HG02759 (cell line): ENCODE results near the gene CDX1.

Experiments
- ATAC-seq: cut with Tn5 transposase; IDR thresholded peaks from one replicate; pipeline ENCODE4 v1.9.1; 2021; ENCODE audit warnings: mild to moderate bottlenecking, moderate library complexity; ENCODE audit not compliant: unreplicated experiment

Gene CDX1

GRCh38 chr5:150203832-150204589, 37.4 kb downstream of the CDX1 start:
- ATAC-seq: no peak

DNA sequence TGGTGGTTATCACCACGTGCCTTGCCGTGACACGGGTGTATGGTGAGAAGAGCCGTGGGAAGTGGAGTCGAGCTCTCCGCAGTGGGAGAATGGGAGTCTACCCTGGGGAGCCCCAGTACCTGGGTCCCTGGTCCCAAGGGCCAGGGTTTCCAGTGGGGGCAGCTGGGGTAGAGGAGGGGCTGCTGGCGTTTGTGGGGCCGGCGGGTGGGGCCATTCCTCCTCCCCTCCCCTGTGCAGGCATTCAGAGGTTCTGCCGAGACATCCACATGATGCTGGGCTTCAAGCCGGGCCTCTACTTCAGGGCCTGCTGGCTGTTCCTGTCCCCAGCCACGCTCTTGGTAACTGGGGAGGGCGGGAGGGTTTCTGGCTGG, 38.0 kb downstream of the CDX1 start:
- no peak for ATAC-seq

DNA sequence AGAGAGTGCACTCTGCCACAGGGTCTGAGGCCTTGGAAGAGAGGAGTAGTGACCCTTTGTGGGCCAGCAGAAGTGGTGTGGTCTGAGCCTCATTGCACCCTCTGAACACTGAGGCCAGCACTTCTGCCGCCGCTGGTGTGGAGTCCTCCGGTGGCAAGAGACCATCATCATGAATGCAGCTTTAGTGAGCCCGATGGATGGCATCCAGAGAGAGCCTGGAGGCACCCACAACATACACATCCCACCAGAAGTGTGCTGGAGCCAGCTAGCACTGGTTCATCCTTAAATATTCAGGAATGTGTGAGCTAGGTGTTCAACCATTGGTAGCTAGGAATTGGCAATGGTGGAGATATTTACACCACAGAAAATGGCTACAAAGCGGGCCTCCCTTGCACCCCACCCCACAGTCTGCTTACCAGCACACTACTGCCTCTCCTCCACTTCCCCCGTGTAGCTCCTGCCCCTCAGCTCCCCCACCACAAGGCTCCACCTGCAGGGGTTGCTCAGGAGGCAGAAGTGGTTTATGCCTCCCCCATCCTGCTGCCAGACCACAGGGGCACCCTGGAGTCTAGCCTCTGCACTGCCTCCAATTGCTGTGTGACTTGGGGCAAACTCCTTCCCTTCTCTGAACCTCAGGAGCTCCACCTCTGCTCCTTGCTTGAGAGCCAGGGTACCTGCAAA, 39.7 kb downstream of the CDX1 start:
- no peak for ATAC-seq

GRCh38 chr5:150206779-150207115, 40.2 kb downstream of the CDX1 start:
- ATAC-seq: no peak

DNA sequence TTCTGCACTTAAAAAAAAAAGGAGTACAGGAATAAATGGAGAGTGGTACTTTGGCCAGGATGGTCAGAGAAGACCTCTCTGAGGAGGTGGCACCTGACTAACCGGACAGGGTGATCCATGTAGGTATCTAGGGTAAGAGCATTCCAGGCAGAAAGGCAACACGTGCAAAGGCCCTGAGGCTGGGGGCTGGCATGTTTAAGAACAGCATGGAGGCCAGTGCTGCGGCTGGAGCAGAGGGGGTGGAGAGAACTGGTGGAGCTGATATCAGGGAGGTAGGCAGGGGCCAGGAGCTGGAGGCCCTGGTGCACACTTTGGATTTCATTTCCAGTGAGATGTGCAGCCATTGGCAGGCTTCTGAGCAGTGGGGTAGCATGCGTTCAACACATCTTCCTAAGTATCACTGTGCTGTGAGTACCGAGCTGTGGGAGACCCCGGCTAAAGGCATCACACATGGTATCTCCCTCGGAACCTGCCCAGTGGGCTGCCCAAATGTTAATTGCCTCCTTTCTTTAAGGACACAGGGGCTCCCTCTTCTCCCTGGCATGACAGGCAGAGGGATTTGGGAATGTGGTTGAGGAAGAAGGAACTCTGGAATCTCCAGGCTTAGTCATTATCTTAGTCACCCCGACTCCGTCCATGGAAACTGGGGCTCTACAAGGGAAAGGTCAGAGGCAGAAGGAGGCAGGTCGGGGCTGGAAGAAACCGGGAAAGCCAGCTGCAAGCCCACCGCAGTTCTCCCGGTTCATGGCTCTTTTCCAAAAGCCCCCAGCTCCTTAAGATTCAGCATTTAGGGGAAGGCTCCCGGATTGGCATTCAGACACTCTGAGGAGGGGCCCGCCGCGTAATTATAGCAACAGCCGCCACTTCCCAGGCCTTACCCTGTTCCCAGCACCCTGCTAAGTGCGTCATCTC, 41.9 kb downstream of the CDX1 start:
- ATAC-seq: no peak

GRCh38 chr5:150209099-150209635, 42.6 kb downstream of the CDX1 start:
- ATAC-seq: no peak

DNA sequence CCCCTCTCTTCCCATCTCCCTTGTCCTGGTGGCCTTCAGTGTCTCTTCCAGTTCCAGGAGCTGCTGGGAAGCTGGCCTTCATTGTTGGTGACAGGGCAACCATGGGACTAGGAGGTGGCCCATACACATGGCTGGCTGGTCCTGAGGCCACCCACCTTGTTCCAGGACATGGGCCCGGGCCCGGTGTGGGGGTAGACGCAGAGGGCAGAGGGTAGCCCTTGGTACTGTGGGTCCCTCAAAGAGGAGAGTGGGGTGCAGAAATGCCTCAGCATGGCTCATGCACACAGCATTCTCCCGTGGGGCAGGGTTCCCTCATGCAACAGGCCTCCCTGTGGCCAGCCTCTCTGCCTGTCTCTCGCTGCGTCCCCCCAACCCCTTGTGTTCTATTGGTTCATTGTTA, 44.1 kb downstream of the CDX1 start:
- no peak for ATAC-seq

- ATAC-seq: no peak
These were observed 44.8 kb downstream of the CDX1 start for GRCh38 chr5:150211156-150212030.

DNA sequence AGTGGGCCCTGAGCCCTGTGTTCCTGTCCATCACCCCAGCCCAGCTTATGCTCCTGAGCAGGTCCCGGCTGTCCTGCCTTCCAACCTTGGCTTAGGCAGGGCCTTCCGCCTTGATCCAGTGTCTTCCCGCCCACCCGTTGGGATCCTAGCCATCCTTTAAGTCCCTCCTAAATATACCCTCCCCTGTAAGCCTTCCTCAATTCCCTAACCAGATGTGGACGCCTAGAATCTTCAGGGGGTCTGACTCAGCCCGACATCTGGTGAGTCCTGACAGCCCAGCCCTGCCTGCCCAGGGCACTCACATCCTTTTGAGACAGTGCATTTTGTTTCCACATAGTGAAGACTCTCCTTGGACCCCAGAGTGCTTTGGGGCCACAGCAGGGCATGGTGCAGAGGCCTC, 47.0 kb downstream of the CDX1 start:
- ATAC-seq: no peak

- ATAC-seq: no peak
These were observed 47.7 kb downstream of the CDX1 start for GRCh38 chr5:150214289-150214688.

GRCh38 chr5:150215979-150216944, 49.7 kb downstream of the CDX1 start:
- no peak for ATAC-seq

DNA sequence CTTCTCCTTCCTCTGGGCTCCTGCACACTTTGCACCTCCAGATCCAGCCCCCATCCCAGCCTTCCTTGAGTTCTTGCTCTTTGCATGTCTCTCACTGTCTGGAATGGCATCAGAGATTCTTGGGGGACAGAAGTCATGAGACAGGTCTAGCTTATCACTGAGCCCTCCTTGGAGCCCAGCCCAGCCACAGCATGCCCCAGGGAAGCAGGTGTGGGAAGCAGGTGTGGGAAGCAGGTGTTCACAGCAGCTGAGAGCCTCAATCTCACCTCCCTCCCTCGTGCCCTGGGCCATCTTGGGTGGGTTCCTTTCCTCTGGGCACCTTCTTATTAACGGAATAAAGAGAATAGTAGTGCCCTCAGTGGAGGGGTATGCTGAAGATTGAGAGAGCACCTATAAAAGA, 50.5 kb downstream of the CDX1 start:
- ATAC-seq: no peak

DNA sequence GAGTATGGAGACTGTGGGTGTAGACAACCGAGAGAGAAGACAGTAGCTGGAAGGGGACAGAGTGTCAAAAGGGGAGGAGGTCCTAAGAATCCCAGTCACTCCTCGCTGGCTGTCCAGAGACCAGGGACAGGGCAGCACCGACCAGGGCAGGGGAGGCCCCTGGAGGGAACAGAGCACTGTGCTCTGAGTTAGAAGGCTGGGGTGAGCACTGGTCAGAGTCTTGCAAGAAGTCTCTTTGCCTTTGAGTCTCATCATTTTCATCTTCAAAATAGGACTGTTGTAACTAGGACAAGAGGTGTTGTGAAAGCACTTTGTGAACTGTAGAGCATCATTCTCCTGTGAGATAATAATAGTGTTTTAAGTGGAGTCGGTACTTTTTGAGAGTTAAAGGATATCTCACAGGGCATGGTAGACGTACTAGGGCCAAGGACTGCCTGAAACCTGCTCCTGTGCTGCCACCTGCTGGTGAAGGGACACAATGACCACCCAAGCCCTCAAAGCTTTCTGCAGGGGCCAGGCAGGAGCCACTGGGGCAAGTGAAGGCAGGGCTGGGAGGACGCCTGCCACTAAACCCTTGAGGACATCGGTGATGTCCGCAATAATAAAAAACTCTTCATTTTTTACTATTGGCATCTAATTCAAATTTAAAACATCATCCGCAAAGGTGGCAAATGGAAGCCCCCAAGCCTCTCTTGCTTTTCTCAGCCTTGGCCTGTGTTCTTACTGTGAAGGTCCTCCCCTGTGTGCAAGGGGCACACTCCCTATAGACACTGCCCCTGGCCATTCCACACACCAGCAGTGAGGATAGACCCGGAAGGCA, 51.5 kb downstream of the CDX1 start:
- peak; percentile 93 for ATAC-seq

- ATAC-seq: no peak
These were observed 52.1 kb downstream of the CDX1 start for GRCh38 chr5:150218693-150219035.

- no peak for ATAC-seq
These were observed 52.6 kb downstream of the CDX1 start for GRCh38 chr5:150219142-150219541.

DNA sequence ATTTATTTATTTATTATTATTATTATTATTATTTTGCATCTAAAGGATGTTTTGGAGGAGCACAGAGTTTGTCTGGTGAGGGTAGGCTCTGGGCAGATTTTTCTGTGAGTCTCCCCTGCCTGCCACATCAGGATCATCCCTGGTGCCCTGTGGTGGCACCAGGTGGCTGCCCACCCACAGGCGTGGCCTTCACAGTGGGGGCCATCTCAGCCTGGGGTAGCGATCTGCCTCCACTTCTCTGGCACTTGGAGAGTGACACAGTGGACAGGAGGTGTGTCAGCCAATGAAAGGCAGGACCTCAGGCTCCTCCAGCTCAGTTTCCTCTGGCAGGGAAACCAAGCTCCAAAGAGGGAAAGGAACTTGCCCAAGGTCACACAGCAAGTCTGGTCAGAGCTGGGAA, 53.3 kb downstream of the CDX1 start:
- ATAC-seq: no peak

DNA sequence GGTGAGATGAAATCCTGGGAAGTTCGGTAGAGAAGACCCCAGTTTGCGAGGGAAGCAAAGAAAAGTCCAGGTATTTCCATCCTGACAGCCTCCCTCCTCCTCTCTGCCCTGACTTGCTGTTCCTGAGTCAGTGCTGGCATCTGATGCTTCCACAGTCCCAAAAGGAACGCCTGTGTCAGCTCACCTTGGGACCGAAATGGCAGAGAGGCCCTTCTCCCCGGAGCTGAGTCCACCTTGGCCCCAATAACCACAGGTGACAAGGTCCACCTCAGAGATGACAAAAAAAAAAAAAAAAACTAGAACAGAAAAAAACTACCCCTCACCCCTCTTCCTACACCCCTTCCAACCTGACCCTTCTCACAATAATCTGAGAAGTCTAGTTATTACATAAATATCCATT, 54.9 kb downstream of the CDX1 start:
- no peak for ATAC-seq

- no peak for ATAC-seq
These were observed 56.3 kb downstream of the CDX1 start for GRCh38 chr5:150222906-150223305.

GRCh38 chr5:150223474-150223873, 56.9 kb downstream of the CDX1 start:
- ATAC-seq: no peak
